Muscle of leg (tissue), 11 donors: Measurements from ENCODE around the gene FXYD1. TPM values are rescaled to one million over a fixed set of nuclear protein-coding genes. Genes with fewer than 3 reads are reported as not detected.

Experiments
- DNase-seq: peaks from one replicate; pipeline ENCODE4 v3.0.0; 2013
- H3K27ac ChIP-seq: one replicate; pipeline ENCODE4 v1.5.1; 2013; ENCODE audit warnings: mild to moderate bottlenecking, low read length, control low read depth
- H3K27me3 ChIP-seq: one replicate; pipeline ENCODE4 v1.6.1; 2013; ENCODE audit warnings: low read length; ENCODE audit not compliant: control insufficient read depth, insufficient read depth
- H3K36me3 ChIP-seq: one replicate; pipeline ENCODE4 v1.6.1; 2013; ENCODE audit warnings: low read length; ENCODE audit not compliant: control insufficient read depth, insufficient read depth
- H3K4me1 ChIP-seq: one replicate; pipeline ENCODE4 v1.6.1; 2013; ENCODE audit warnings: low read length; ENCODE audit not compliant: control insufficient read depth, insufficient read depth
- H3K4me3 ChIP-seq: one replicate; pipeline ENCODE4 v1.5.1; 2013; ENCODE audit warnings: low read length, control low read depth
- H3K9me3 ChIP-seq: replicated peaks from 2 replicates; pipeline ENCODE4 v1.6.1; 2013; ENCODE audit warnings: low read depth, low read length; ENCODE audit not compliant: control insufficient read depth
- WGBS: methylation state at CpG from one replicate; pipeline ENCODE4 v1.1.5; 2013; ENCODE audit warnings: missing lambda C conversion rate; ENCODE audit not compliant: insufficient coverage; 5-methylcytosine and 5-hydroxymethylcytosine counted together
- polyA plus RNA-seq, 8 donors: library from polyadenylated mRNA; unstranded; fragments of 120-200 nt; gene quantifications; one replicate each; pipeline versions ENCODE4 v1.2.1 to v1.2.3, GENCODE V29; 2013; ENCODE audit warnings: inconsistent platforms in 1 of 8, low replicate concordance in 1 of 8; ENCODE audit not compliant: insufficient read length in 8 of 8, insufficient read depth in 1 of 8
- total RNA-seq: library from RNA; stranded (reverse); fragments of 120-200 nt; gene quantifications from one replicate; pipeline ENCODE4 v1.2.4, GENCODE V29; 2013

Gene FXYD1
- total and polyA plus RNA-seq, 9 donors, result 144 to 301 (median 195) TPM

- Histone ChIP-seq H3K36me3 (no peaks in the 10 kb centered on the region), H3K9me3 (peaks cover 4% of the 10 kb centered on the region), H3K27ac (no peak overlapping the region), H3K27me3 (peaks cover 2% of the 10 kb centered on the region), H3K4me3 (no peak overlapping the region), H3K4me1 (no peaks in the 10 kb centered on the region)
- WGBS, result 88% methylated on average over 29 of the region's 30 CpGs
- DNase-seq, result no peak
Observed at GRCh38 chr19:35105411-35106290, 33.0 kb upstream of the FXYD1 start.

GRCh38 chr19:35106291-35106583, 32.4 kb upstream of the FXYD1 start:
- no peak overlapping the region for H3K27ac ChIP-seq
- peaks cover 2% of the 10 kb centered on the region for H3K27me3 ChIP-seq
- H3K4me1 ChIP-seq, result no peaks in the 10 kb centered on the region
- DNase-seq, result no peak
- 86% methylated on average over 7 of the region's 9 CpGs for WGBS
- H3K36me3 ChIP-seq, result no peaks in the 10 kb centered on the region
- H3K4me3 ChIP-seq, result no peak overlapping the region
- peaks cover 4% of the 10 kb centered on the region for H3K9me3 ChIP-seq

DNA sequence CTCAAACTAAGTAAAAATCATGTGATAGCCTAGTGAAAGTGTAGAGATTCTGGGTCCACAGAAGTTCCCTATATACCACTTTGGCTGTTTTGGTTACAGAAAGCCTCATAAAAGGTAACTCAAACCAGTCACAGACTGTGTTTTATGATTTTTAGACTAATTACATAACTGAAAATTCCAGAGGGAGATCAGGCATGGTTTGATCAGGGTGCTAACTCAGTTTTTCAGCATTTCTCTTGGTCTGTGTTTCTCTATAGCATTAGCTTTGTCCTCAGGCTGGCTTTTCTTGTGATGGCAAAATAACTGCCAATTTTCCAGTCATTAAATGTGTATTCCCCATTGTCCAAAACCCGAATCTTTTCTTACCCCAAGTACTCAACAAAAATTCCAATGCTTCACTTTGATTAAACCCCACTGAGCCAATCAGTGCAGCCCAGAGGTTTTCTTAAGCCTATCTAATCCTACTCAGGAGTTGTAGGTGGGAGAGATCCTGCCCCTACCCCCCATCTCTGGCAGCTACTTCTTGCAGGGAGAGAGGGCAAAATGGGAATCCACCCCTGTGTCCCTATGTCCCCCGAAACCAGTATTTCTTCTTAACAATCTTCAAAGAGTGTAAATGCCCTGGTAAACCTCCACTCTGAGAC, 31.6 kb upstream of the FXYD1 start:
- no peak for DNase-seq
- H3K27me3 ChIP-seq, result peaks cover 2% of the 10 kb centered on the region
- H3K9me3 ChIP-seq, result peaks cover 4% of the 10 kb centered on the region
- H3K27ac ChIP-seq, result no peak overlapping the region
- H3K4me3 ChIP-seq, result no peak overlapping the region
- no peaks in the 10 kb centered on the region for H3K36me3 ChIP-seq
- no CpG with 5 or more reads among the region's 2 CpGs for WGBS
- no peaks in the 10 kb centered on the region for H3K4me1 ChIP-seq

- no peak for DNase-seq
- WGBS, result 36% methylated on average over 4 of the region's 5 CpGs
- Histone ChIP-seq H3K4me3 (no peak overlapping the region), H3K27me3 (peaks cover 2% of the 10 kb centered on the region), H3K4me1 (no peaks in the 10 kb centered on the region), H3K36me3 (no peaks in the 10 kb centered on the region), H3K9me3 (peaks cover 4% of the 10 kb centered on the region), H3K27ac (no peak overlapping the region)
Observed at GRCh38 chr19:35107545-35107944, 31.1 kb upstream of the FXYD1 start.

GRCh38 chr19:35108730-35109129, 29.9 kb upstream of the FXYD1 start:
- Histone ChIP-seq H3K4me1 (no peaks in the 10 kb centered on the region), H3K36me3 (no peaks in the 10 kb centered on the region), H3K27ac (no peak overlapping the region), H3K27me3 (peaks cover 2% of the 10 kb centered on the region), H3K4me3 (no peak overlapping the region), H3K9me3 (peaks cover 4% of the 10 kb centered on the region)
- DNase-seq, result no peak
- 61% methylated on average over 11 of the region's 11 CpGs for WGBS

- no peak for DNase-seq
- no peaks in the 10 kb centered on the region for H3K36me3 ChIP-seq
- H3K27ac ChIP-seq, result no peak overlapping the region
- H3K4me3 ChIP-seq, result no peak overlapping the region
- peaks cover 2% of the 10 kb centered on the region for H3K27me3 ChIP-seq
- peaks cover 4% of the 10 kb centered on the region for H3K4me1 ChIP-seq
- peaks cover 4% of the 10 kb centered on the region for H3K9me3 ChIP-seq
- 74% methylated on average over 22 of the region's 22 CpGs for WGBS
Observed at GRCh38 chr19:35109395-35110112, 29.1 kb upstream of the FXYD1 start.

GRCh38 chr19:35110974-35111373, 27.6 kb upstream of the FXYD1 start:
- no peak for DNase-seq
- Histone ChIP-seq H3K27ac (no peak overlapping the region), H3K27me3 (peaks cover 6% of the 10 kb centered on the region), H3K4me1 (peaks cover 12% of the 10 kb centered on the region), H3K9me3 (peaks cover 4% of the 10 kb centered on the region), H3K4me3 (no peak overlapping the region), H3K36me3 (no peaks in the 10 kb centered on the region)
- no CpG with 5 or more reads among the region's 9 CpGs for WGBS

GRCh38 chr19:35112995-35113688, 25.5 kb upstream of the FXYD1 start:
- no peaks in the 10 kb centered on the region for H3K36me3 ChIP-seq
- H3K9me3 ChIP-seq, result no peaks in the 10 kb centered on the region
- H3K27ac ChIP-seq, result no peak overlapping the region
- DNase-seq, result no peak
- peaks cover 8% of the 10 kb centered on the region for H3K27me3 ChIP-seq
- no peak overlapping the region for H3K4me3 ChIP-seq
- WGBS, result 67% methylated on average over 8 of the region's 15 CpGs
- peaks cover 12% of the 10 kb centered on the region for H3K4me1 ChIP-seq

GRCh38 chr19:35114353-35115176, 24.1 kb upstream of the FXYD1 start:
- H3K4me3 ChIP-seq, result peak overlapping the region; percentile 25
- H3K27ac ChIP-seq, result no peak overlapping the region
- 8% methylated on average over 13 of the region's 23 CpGs for WGBS
- peaks cover 12% of the 10 kb centered on the region for H3K4me1 ChIP-seq
- no peaks in the 10 kb centered on the region for H3K9me3 ChIP-seq
- H3K36me3 ChIP-seq, result no peaks in the 10 kb centered on the region
- peak; percentile 80 for DNase-seq
- peaks cover 8% of the 10 kb centered on the region for H3K27me3 ChIP-seq
